Measurements from ENCODE around the gene ZDHHC17. TPM values are rescaled to one million over a fixed set of nuclear protein-coding genes. Genes with fewer than 3 reads are reported as not detected.

ZDHHC17 gene
- total and polyA plus RNA-seq, 2 of the 13 experiments (the other 11 are each of a cell fraction or from before 2014, with no cell fraction given), result 36.7 to 38.5 TPM

DNA sequence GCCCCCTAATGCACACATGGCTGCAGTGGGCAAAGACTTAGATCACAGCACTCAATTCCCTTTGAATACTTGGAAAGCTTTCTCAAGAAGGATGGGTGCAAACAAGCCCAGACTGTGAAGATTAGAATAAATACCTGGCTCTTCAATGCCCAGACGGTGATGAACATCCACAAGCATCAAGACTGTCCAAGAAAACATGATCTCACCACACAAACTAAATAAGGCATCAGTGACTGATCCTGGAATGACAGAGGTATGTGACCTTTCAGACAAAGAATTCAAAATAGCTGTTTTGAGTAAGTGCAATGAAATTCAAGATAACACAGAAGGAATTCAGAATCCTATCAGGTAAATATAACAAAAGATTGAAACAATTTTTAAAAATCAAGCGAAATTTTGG lies 43.8 kb upstream of the ZDHHC17 start:
- TF ChIP-seq U2AF2 (IDR thresholded peaks at IDR 0.05; ENCODE audit: low read depth, low read length) (no peak), FOSL2 (CRISPR knock-in tag; IDR thresholded peaks at IDR 0.05) (no peak), ZNF335 (CRISPR knock-in tag; IDR thresholded peaks at IDR 0.05) (no peak), ZSCAN12 (CRISPR knock-in tag; IDR thresholded peaks at IDR 0.05) (no peak), CBX2 (IDR thresholded peaks at IDR 0.05; ENCODE audit: low read depth, low read length) (no peak), CBX2 (CRISPR knock-in tag; IDR thresholded peaks at IDR 0.05; ENCODE audit: low read depth) (no peak), ZNF230 (CRISPR knock-in tag; IDR thresholded peaks at IDR 0.05) (no peak), ZFP62 (CRISPR knock-in tag; IDR thresholded peaks at IDR 0.05) (no peak), ZNF619 (CRISPR knock-in tag; IDR thresholded peaks at IDR 0.05) (no peak)
- TF ChIP-seq, protein P1, sequence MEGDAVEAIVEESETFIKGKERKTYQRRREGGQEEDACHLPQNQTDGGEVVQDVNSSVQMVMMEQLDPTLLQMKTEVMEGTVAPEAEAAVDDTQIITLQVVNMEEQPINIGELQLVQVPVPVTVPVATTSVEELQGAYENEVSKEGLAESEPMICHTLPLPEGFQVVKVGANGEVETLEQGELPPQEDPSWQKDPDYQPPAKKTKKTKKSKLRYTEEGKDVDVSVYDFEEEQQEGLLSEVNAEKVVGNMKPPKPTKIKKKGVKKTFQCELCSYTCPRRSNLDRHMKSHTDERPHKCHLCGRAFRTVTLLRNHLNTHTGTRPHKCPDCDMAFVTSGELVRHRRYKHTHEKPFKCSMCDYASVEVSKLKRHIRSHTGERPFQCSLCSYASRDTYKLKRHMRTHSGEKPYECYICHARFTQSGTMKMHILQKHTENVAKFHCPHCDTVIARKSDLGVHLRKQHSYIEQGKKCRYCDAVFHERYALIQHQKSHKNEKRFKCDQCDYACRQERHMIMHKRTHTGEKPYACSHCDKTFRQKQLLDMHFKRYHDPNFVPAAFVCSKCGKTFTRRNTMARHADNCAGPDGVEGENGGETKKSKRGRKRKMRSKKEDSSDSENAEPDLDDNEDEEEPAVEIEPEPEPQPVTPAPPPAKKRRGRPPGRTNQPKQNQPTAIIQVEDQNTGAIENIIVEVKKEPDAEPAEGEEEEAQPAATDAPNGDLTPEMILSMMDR (CRISPR knock-in tag; IDR thresholded peaks at IDR 0.05), result no peak
- TF ChIP-seq, protein P2, sequence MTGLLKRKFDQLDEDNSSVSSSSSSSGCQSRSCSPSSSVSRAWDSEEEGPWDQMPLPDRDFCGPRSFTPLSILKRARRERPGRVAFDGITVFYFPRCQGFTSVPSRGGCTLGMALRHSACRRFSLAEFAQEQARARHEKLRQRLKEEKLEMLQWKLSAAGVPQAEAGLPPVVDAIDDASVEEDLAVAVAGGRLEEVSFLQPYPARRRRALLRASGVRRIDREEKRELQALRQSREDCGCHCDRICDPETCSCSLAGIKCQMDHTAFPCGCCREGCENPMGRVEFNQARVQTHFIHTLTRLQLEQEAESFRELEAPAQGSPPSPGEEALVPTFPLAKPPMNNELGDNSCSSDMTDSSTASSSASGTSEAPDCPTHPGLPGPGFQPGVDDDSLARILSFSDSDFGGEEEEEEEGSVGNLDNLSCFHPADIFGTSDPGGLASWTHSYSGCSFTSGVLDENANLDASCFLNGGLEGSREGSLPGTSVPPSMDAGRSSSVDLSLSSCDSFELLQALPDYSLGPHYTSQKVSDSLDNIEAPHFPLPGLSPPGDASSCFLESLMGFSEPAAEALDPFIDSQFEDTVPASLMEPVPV (CRISPR knock-in tag; IDR thresholded peaks at IDR 0.05), result no peak
- TF ChIP-seq, protein P3, sequence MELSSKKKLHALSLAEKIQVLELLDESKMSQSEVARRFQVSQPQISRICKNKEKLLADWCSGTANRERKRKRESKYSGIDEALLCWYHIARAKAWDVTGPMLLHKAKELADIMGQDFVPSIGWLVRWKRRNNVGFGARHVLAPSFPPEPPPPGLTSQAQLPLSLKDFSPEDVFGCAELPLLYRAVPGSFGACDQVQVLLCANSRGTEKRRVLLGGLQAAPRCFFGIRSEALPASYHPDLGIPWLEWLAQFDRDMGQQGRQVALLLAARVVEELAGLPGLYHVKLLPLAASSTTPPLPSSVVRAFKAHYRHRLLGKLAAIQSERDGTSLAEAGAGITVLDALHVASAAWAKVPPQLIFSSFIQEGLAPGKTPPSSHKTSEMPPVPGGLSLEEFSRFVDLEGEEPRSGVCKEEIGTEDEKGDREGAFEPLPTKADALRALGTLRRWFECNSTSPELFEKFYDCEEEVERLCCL (CRISPR knock-in tag; IDR thresholded peaks at IDR 0.05; ENCODE audit: borderline replicate concordance), result no peak
- TF ChIP-seq, protein P4, sequence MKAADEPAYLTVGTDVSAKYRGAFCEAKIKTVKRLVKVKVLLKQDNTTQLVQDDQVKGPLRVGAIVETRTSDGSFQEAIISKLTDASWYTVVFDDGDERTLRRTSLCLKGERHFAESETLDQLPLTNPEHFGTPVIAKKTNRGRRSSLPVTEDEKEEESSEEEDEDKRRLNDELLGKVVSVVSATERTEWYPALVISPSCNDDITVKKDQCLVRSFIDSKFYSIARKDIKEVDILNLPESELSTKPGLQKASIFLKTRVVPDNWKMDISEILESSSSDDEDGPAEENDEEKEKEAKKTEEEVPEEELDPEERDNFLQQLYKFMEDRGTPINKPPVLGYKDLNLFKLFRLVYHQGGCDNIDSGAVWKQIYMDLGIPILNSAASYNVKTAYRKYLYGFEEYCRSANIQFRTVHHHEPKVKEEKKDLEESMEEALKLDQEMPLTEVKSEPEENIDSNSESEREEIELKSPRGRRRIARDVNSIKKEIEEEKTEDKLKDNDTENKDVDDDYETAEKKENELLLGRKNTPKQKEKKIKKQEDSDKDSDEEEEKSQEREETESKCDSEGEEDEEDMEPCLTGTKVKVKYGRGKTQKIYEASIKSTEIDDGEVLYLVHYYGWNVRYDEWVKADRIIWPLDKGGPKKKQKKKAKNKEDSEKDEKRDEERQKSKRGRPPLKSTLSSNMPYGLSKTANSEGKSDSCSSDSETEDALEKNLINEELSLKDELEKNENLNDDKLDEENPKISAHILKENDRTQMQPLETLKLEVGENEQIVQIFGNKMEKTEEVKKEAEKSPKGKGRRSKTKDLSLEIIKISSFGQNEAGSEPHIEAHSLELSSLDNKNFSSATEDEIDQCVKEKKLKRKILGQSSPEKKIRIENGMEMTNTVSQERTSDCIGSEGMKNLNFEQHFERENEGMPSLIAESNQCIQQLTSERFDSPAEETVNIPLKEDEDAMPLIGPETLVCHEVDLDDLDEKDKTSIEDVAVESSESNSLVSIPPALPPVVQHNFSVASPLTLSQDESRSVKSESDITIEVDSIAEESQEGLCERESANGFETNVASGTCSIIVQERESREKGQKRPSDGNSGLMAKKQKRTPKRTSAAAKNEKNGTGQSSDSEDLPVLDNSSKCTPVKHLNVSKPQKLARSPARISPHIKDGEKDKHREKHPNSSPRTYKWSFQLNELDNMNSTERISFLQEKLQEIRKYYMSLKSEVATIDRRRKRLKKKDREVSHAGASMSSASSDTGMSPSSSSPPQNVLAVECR (CRISPR knock-in tag; IDR thresholded peaks at IDR 0.05; ENCODE audit: borderline replicate concordance), result no peak
- FAIRE-seq, result no peak
- Histone ChIP-seq H3K36me3 (replicated peaks in 1 of 2; ENCODE audit: control insufficient read depth in 1 of 2, insufficient read depth in 2 of 2, low read length in 2 of 2) (no peaks in the 10 kb centered on the region), H4K20me1 (ENCODE audit: insufficient read depth, low read length) (no peaks in the 10 kb centered on the region), H3K27me3 (ENCODE audit: control insufficient read depth in 1 of 2, insufficient read depth in 2 of 2, low read length in 2 of 2) (no peaks in the 10 kb centered on the region), H3K4me3 (replicated peaks in 1 of 3; ENCODE audit: insufficient read depth in 1 of 3, low read depth in 2 of 3, low read length in 3 of 3) (no peak overlapping the region), H3K4me1 (ENCODE audit: insufficient read depth, low read length) (no peaks in the 10 kb centered on the region), H2AFZ (ENCODE audit: low read length) (no peak overlapping the region), H3K9me3 (ENCODE audit: low read length) (no peaks in the 10 kb centered on the region), H3K27ac (ENCODE audit: extremely low read length, insufficient read depth, low read length) (no peak overlapping the region), H3K4me2 (ENCODE audit: low read depth, low read length) (no peak overlapping the region), H3K9ac (ENCODE audit: insufficient read depth, low read depth, low read length) (no peak overlapping the region), H3K79me2 (ENCODE audit: insufficient read depth, low read length) (no peaks in the 10 kb centered on the region)
- no peak for ATAC-seq
- no peak for DNase-seq (ENCODE audit: low spot score)
- intact Hi-C loops (cut with micrococcal nuclease; ENCODE audit: unreplicated experiment), result no loop called here
- ChIA-PET POLR2A (no interaction called here), CTCF (ENCODE audit: low intra/inter-chr PET ratio, low total read pairs) (no interaction called here)
- no TSS peak for BruUV-seq (replicated peaks)
- 3% methylated on average over 2 of the region's 2 CpGs for WGBS (ENCODE audit: low lambda C conversion rate)
- in situ Hi-C loops (cut with HindIII; ENCODE audit: extremely low pct_ligation_motif_present, low pct_unique_long_range_greater_than_20kb), result no loop called here

All from HepG2 (cell line).